ENCODE data around the gene AFF1.
A peak's percentile ranks its signal among the peaks of the same experiment; 100 is the strongest.
"Not testable (repeated sequence)": the region's sequence is repeated elsewhere in the genome, so short reads cannot be mapped to it uniquely, and the experiment has no call there.

AFF1 gene

GRCh38 chr4:87011340-87012034 is 76.7 kb downstream of the AFF1 start:
- Mint-ChIP-seq H3K9me3 (no peaks in the 10 kb centered on the region), H3K4me3 (no peak overlapping the region), H3K27me3 (no peaks in the 10 kb centered on the region), H3K4me1 (peaks cover 79% of the 10 kb centered on the region), H3K36me3 (peaks cover 3% of the 10 kb centered on the region), H3K27ac (no peak overlapping the region)
- CTCF ChIA-PET = interaction anchor here (1.0 to 1.8 kb wide), 4 partner anchors 74 to 89 kb away, joined by 3 to 9 read pairs (median 4); partner anchors contain the start of gene AFF1
- no peak for DNase-seq

- H3K27me3 Mint-ChIP-seq = no peaks in the 10 kb centered on the region
- H3K4me1 Mint-ChIP-seq = peaks cover 85% of the 10 kb centered on the region
- H3K36me3 Mint-ChIP-seq = peaks cover 3% of the 10 kb centered on the region
- peak overlapping the region; percentile 14 for H3K27ac Mint-ChIP-seq
- CTCF ChIA-PET = interaction anchor here (0.6 to 1.8 kb wide), 2 partner anchors 13 to 90 kb away, joined by 3 to 9 read pairs; no protein-coding TSS in a partner anchor
- DNase-seq = no peak
- H3K9me3 Mint-ChIP-seq = no peaks in the 10 kb centered on the region
- no peak overlapping the region for H3K4me3 Mint-ChIP-seq
These were observed 77.6 kb downstream of the AFF1 start for GRCh38 chr4:87012265-87012953.

DNA sequence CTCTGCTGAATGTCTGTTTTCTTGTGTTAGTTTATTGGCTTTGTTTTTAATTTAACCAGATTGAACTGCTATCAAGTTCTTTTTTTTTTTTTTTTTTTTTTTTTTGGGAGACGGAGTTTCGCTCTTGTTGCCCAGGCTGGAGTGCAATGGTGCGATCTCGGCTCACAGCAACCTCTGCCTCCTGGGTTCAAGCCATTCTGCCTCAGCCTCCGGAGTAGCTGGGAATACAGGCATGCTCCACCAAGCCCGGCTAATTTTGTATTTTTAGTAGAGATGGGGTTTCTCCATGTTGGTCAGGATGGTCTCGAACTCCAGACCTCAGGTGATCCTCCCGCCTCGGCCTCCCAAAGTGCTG is 78.1 kb downstream of the AFF1 start:
- H3K4me3 Mint-ChIP-seq, H3K36me3 Mint-ChIP-seq, DNase-seq, H3K27me3 Mint-ChIP-seq, CTCF ChIA-PET, H3K9me3 Mint-ChIP-seq, H3K27ac Mint-ChIP-seq: not testable (repeated sequence)
- peaks cover 88% of the 10 kb centered on the region for H3K4me1 Mint-ChIP-seq

GRCh38 chr4:87014284-87014782 is 79.5 kb downstream of the AFF1 start:
- no peak overlapping the region for H3K27ac Mint-ChIP-seq
- H3K36me3 Mint-ChIP-seq = no peaks in the 10 kb centered on the region
- DNase-seq = no peak

DNA sequence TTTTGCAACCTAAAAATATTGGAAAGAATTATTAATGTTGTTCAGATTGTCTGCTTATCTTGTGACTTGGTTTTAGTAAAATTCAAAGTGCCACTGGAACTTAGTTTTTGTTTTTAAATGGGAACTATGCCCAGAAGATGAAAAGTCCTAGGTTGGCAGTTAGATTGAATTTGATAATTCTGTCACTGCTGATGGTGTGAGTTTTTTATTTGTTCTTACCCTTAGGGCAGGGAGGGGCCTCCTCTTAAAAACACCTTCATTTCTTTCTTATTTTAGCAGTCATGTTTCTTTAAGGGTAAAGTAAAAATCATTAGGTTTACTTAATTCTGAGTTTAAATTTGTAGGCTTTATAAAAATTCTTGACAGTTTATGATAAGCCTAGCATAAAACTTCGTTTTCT is 80.6 kb downstream of the AFF1 start:
- H3K9me3 Mint-ChIP-seq = no peaks in the 10 kb centered on the region
- H3K27ac Mint-ChIP-seq = no peak overlapping the region
- peaks cover 87% of the 10 kb centered on the region for H3K4me1 Mint-ChIP-seq
- CTCF ChIA-PET = interaction anchor here (1.0 kb wide), 1 partner anchor 41 kb away, joined by 3 read pairs; no protein-coding TSS in a partner anchor
- no peak overlapping the region for H3K4me3 Mint-ChIP-seq
- DNase-seq = no peak
- no peaks in the 10 kb centered on the region for H3K27me3 Mint-ChIP-seq
- H3K36me3 Mint-ChIP-seq = no peaks in the 10 kb centered on the region

More at GRCh38 chr4:87014284-87014782, 79.5 kb downstream of the AFF1 start:
- H3K4me1 Mint-ChIP-seq = peaks cover 87% of the 10 kb centered on the region
- no peaks in the 10 kb centered on the region for H3K27me3 Mint-ChIP-seq
- CTCF ChIA-PET = interaction anchor here (1.0 kb wide), 1 partner anchor 42 kb away, joined by 3 read pairs; no protein-coding TSS in a partner anchor
- H3K9me3 Mint-ChIP-seq = no peaks in the 10 kb centered on the region
- H3K4me3 Mint-ChIP-seq = no peak overlapping the region

- Mint-ChIP-seq H3K27ac (no peak overlapping the region), H3K4me3 (no peak overlapping the region), H3K9me3 (no peaks in the 10 kb centered on the region), H3K4me1 (peaks cover 73% of the 10 kb centered on the region), H3K27me3 (no peaks in the 10 kb centered on the region), H3K36me3 (no peaks in the 10 kb centered on the region)
- CTCF ChIA-PET = interaction anchor here (0.7 kb wide), 1 partner anchor 31 kb away, joined by 3 read pairs; no protein-coding TSS in a partner anchor
- no peak for DNase-seq
These were observed 83.0 kb downstream of the AFF1 start for GRCh38 chr4:87017580-87018342.

DNA sequence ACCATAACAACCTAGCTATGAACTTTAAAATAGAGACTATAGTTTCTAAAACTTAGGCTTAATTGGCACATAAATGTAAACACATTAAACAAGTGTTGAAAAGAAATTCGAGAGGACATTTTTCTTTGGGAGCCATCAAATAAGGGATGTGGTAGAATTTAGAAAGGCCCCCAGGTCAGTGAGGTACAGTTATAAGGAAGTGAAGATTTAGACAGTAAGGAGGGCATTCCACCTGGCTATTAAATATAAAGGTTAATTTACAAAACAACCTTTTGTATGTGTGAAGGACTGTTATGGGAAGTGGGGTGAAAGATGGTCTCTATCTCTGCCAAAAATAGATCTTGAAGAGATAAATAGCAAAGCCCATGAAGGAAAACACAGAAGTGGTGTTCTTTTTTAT is 83.9 kb downstream of the AFF1 start:
- no peak for DNase-seq
- H3K4me3 Mint-ChIP-seq = no peak overlapping the region
- no peak overlapping the region for H3K27ac Mint-ChIP-seq
- CTCF ChIA-PET = no interaction called here
- no peaks in the 10 kb centered on the region for H3K36me3 Mint-ChIP-seq
- H3K9me3 Mint-ChIP-seq = no peaks in the 10 kb centered on the region
- no peaks in the 10 kb centered on the region for H3K27me3 Mint-ChIP-seq
- peaks cover 64% of the 10 kb centered on the region for H3K4me1 Mint-ChIP-seq

DNA sequence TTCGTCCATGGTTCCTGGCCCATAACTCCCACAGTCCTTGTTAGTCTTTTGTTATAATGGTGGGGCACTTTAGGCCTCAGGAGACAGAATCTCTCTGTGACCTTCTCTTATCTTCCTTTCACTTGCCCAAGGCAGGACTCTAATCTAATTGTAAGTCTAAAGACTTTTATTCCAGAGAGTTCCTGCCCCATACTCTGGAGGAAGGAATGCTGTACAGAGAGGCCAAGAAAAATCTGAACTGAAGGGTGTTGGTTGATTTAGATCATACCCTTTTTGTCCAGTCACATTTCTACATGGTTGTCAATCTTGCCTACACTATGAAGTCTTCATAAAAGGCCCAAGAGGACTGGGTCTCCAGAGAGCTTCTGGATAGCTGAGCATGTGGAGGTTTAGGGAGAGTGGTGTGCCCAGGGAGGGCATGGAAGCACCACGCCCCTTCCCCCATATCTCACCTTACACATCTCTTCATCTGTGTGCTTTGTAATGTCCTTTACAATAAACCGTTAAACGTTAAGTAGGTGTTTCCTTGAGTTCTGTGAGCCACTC is 84.5 kb downstream of the AFF1 start:
- CTCF ChIA-PET = no interaction called here
- Mint-ChIP-seq H3K36me3 (no peaks in the 10 kb centered on the region), H3K9me3 (no peaks in the 10 kb centered on the region), H3K4me1 (peaks cover 59% of the 10 kb centered on the region), H3K27me3 (no peaks in the 10 kb centered on the region), H3K4me3 (no peak overlapping the region), H3K27ac (no peak overlapping the region)
- no peak for DNase-seq

- Mint-ChIP-seq H3K27ac (no peak overlapping the region), H3K27me3 (no peaks in the 10 kb centered on the region), H3K4me3 (no peak overlapping the region), H3K36me3 (peaks cover 2% of the 10 kb centered on the region), H3K9me3 (no peaks in the 10 kb centered on the region), H3K4me1 (peaks cover 53% of the 10 kb centered on the region)
- no peak for DNase-seq
- CTCF ChIA-PET = no interaction called here
These were observed 85.1 kb downstream of the AFF1 start for GRCh38 chr4:87019898-87020297.

- peaks cover 29% of the 10 kb centered on the region for H3K4me1 Mint-ChIP-seq
These were observed 89.4 kb downstream of the AFF1 start for GRCh38 chr4:87024201-87024600.

GRCh38 chr4:87025023-87025613 is 90.3 kb downstream of the AFF1 start:
- Mint-ChIP-seq H3K27ac (no peak overlapping the region), H3K4me3 (no peak overlapping the region), H3K36me3 (peaks cover 2% of the 10 kb centered on the region), H3K9me3 (no peaks in the 10 kb centered on the region), H3K4me1 (peaks cover 20% of the 10 kb centered on the region), H3K27me3 (no peaks in the 10 kb centered on the region)
- CTCF ChIA-PET = no interaction called here
- DNase-seq = no peak

More at GRCh38 chr4:87024201-87024600, 89.4 kb downstream of the AFF1 start:
- H3K36me3 Mint-ChIP-seq = peaks cover 2% of the 10 kb centered on the region
- no peaks in the 10 kb centered on the region for H3K9me3 Mint-ChIP-seq
- H3K4me3 Mint-ChIP-seq = no peak overlapping the region
- CTCF ChIA-PET = no interaction called here
- H3K27me3 Mint-ChIP-seq = no peaks in the 10 kb centered on the region
- no peak overlapping the region for H3K27ac Mint-ChIP-seq
- no peak for DNase-seq

- DNase-seq = no peak
- Mint-ChIP-seq H3K36me3 (peaks cover 2% of the 10 kb centered on the region), H3K27ac (no peak overlapping the region), H3K4me3 (no peak overlapping the region), H3K4me1 (peaks cover 16% of the 10 kb centered on the region), H3K9me3 (no peaks in the 10 kb centered on the region), H3K27me3 (no peaks in the 10 kb centered on the region)
- CTCF ChIA-PET = no interaction called here
These were observed 90.8 kb downstream of the AFF1 start for GRCh38 chr4:87025614-87026041.

GRCh38 chr4:87026800-87027495 is 92.1 kb downstream of the AFF1 start:
- H3K4me1 Mint-ChIP-seq = peaks cover 12% of the 10 kb centered on the region
- CTCF ChIA-PET = no interaction called here
- H3K27ac Mint-ChIP-seq = no peak overlapping the region
- H3K9me3 Mint-ChIP-seq = no peaks in the 10 kb centered on the region
- H3K36me3 Mint-ChIP-seq = peaks cover 2% of the 10 kb centered on the region
- no peak for DNase-seq
- no peaks in the 10 kb centered on the region for H3K27me3 Mint-ChIP-seq
- no peak overlapping the region for H3K4me3 Mint-ChIP-seq
